GM18499 (cell line): ENCODE data around the gene KIR2DL1.
"Not testable (repeated sequence)": the region's sequence is repeated elsewhere in the genome, so short reads cannot be mapped to it uniquely, and the experiment has no call there.

ENCODE experiments used
- ATAC-seq: cut with Tn5 transposase; IDR thresholded peaks from one replicate; pipeline ENCODE4 v1.9.1; 2021; ENCODE audit warnings: moderate number of reproducible peaks; ENCODE audit not compliant: insufficient read depth, unreplicated experiment

KIR2DL1 gene

GRCh38 chr19:54769646-54770045 is at the start of gene KIR2DL1:
TSS of gene KIR2DL1 (plus strand) at chr19:54769793. CDS start at chr19:54769851, 58 bp downstream.
- ATAC-seq = not testable (repeated sequence)

- no peak for ATAC-seq
Measured at GRCh38 chr19:54724142-54724541, 45.5 kb upstream of the KIR2DL1 start, which contains the start of gene KIR3DL3. TSS of gene KIR3DL3 (plus strand) at chr19:54724442. CDS start at chr19:54724497, 55 bp downstream.

- no peak for ATAC-seq
Measured at GRCh38 chr19:54724644-54725043, 44.9 kb upstream of the KIR2DL1 start.

- ATAC-seq = no peak
Measured at GRCh38 chr19:54725321-54725720, 44.3 kb upstream of the KIR2DL1 start.

- no peak for ATAC-seq
Measured at GRCh38 chr19:54727562-54727961, 42.0 kb upstream of the KIR2DL1 start.

- ATAC-seq = no peak
Measured at GRCh38 chr19:54728167-54728566, 41.4 kb upstream of the KIR2DL1 start.

- no peak for ATAC-seq
Measured at GRCh38 chr19:54729416-54730188, 40.0 kb upstream of the KIR2DL1 start.

GRCh38 chr19:54731191-54731590 is 38.4 kb upstream of the KIR2DL1 start:
- ATAC-seq = no peak

- ATAC-seq = not testable (repeated sequence)
Measured at GRCh38 chr19:54738306-54738705, 31.3 kb upstream of the KIR2DL1 start, which contains the start of gene KIR2DL3. TSS of gene KIR2DL3 (plus strand) at chr19:54738513. CDS start at chr19:54738546, 33 bp downstream.

GRCh38 chr19:54738715-54739114 is 30.9 kb upstream of the KIR2DL1 start:
- no peak for ATAC-seq

GRCh38 chr19:54739587-54740497 is 29.8 kb upstream of the KIR2DL1 start:
- no peak for ATAC-seq

- ATAC-seq = not testable (repeated sequence)
Measured at GRCh38 chr19:54741950-54742349, 27.6 kb upstream of the KIR2DL1 start.

GRCh38 chr19:54744080-54744479 is 25.5 kb upstream of the KIR2DL1 start:
- not testable (repeated sequence) for ATAC-seq

- not testable (repeated sequence) for ATAC-seq
Measured at GRCh38 chr19:54747614-54748322, 21.8 kb upstream of the KIR2DL1 start.

- ATAC-seq = not testable (repeated sequence)
Measured at GRCh38 chr19:54750276-54750675, 19.3 kb upstream of the KIR2DL1 start.

- ATAC-seq = not testable (repeated sequence)
Measured at GRCh38 chr19:54756204-54757110, 13.1 kb upstream of the KIR2DL1 start.

GRCh38 chr19:54758577-54758976 is 11.0 kb upstream of the KIR2DL1 start:
- ATAC-seq = not testable (repeated sequence)

- ATAC-seq = not testable (repeated sequence)
Measured at GRCh38 chr19:54764219-54764618, 5.4 kb upstream of the KIR2DL1 start.

- not testable (repeated sequence) for ATAC-seq
Measured at GRCh38 chr19:54766464-54766863, 3.1 kb upstream of the KIR2DL1 start.
